OCI-LY3 (cell line): ENCODE results near the gene SVEP1.

Source experiments
- H2AFZ ChIP-seq: fragments of 200-600, 300-600 bp; shearing (Covaris generic); 2 replicates; pipeline ENCODE4 v1.6.0; 2014; ENCODE audit warnings: antibody characterized with exemption, low read depth, low read length
- H3K27ac ChIP-seq: fragments of 200-600, 300-600 bp; sonication (generic); 2 replicates; pipeline ENCODE4 v1.5.1; 2014; ENCODE audit warnings: mild to moderate bottlenecking, low read length, moderate library complexity, mixed read lengths
- H3K27me3 ChIP-seq: fragments of 200-600, 300-600 bp; sonication (generic); 2 replicates; pipeline ENCODE4 v1.6.1; 2014; ENCODE audit warnings: low read depth, low read length, mixed read lengths
- H3K36me3 ChIP-seq: fragments of 200-600, 300-600 bp; sonication (generic); replicated peaks from 2 replicates; pipeline ENCODE3; 2014; ENCODE audit warnings: low read depth, low read length, mixed read lengths
- H3K4me1 ChIP-seq: fragments of 300-600, 200-600 bp; sonication (generic); 2 replicates; pipeline ENCODE4 v1.6.1; 2014; ENCODE audit warnings: low read length, mixed read lengths
- H3K4me2 ChIP-seq: fragments of 200-600, 300-600 bp; sonication (generic); 2 replicates; pipeline ENCODE4 v1.6.1; 2014; ENCODE audit warnings: low read length, mixed read lengths
- H3K4me3 ChIP-seq: fragments of 300-600, 200-600 bp; sonication (generic); 2 replicates; pipeline ENCODE4 v1.5.1; 2014; ENCODE audit warnings: antibody characterized with exemption, mild to moderate bottlenecking, low read length, moderate library complexity
- H3K79me2 ChIP-seq: fragments of 300-600, 200-600 bp; shearing (Covaris generic); 2 replicates; pipeline ENCODE4 v1.6.1; 2014; ENCODE audit warnings: mild to moderate bottlenecking, low read length, mixed read lengths
- H3K9ac ChIP-seq: fragments of 300-600, 200-600 bp; shearing (Covaris generic); 2 replicates; pipeline ENCODE4 v1.6.0; 2014; ENCODE audit warnings: mild to moderate bottlenecking, low read length, moderate library complexity
- H3K9me3 ChIP-seq: fragments of 200-600, 300-600 bp; shearing (Covaris generic); 2 replicates; pipeline ENCODE4 v1.6.1; 2014; ENCODE audit warnings: low read length, mixed read lengths; ENCODE audit not compliant: insufficient read depth
- H4K20me1 ChIP-seq: fragments of 200-600, 300-600 bp; sonication (generic); 2 replicates; pipeline ENCODE4 v1.6.1; 2016; ENCODE audit warnings: low read length, mixed read lengths; ENCODE audit not compliant: insufficient read depth
- CTCF ChIP-seq: fragments of 200-600, 300-600 bp; sonication (generic); IDR thresholded peaks from 2 replicates; pipeline ENCODE4 v1.5.1; 2014; ENCODE audit warnings: antibody characterized with exemption, low read length, low read depth
- EZH2phosphoT487 ChIP-seq: fragments of 200-600 bp; shearing (Covaris generic); IDR thresholded peaks from 2 replicates; pipeline ENCODE4 v1.6.1; 2018; ENCODE audit warnings: antibody characterized with exemption, mixed run types, low read depth

The SVEP1 gene

DNA sequence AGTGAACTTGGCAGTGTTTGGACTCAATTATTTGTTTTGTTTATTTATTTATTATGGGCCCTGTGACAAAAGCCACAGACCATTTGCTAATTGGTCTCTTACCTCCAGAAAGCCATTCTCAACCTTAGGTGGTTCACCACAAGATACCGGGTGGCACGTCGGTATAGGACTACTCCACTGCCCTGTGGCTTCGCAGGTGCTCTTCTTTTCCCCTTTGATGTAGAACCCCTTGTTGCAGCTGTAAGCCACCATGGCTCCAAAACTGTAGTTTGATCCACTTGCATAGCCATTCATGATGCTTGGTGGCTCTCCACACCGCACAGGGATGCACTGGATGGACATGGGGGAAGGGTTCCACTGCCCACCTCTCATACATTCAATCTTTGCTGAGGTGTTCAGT lies 168.6 kb downstream of the SVEP1 start:
- Histone ChIP-seq H2AFZ (no peak overlapping the region), H3K9me3 (no peaks in the 10 kb centered on the region), H3K4me1 (no peaks in the 10 kb centered on the region), H3K36me3 (no peaks in the 10 kb centered on the region), H3K79me2 (no peaks in the 10 kb centered on the region), H3K9ac (no peak overlapping the region), H4K20me1 (no peaks in the 10 kb centered on the region), H3K27ac (no peak overlapping the region), H3K4me3 (no peak overlapping the region), H3K4me2 (no peak overlapping the region), H3K27me3 (no peaks in the 10 kb centered on the region)
- TF ChIP-seq EZH2phosphoT487 (no peak), CTCF (no peak)

GRCh38 chr9:110408598-110408997 lies 170.9 kb downstream of the SVEP1 start:
- H3K9me3 ChIP-seq = no peaks in the 10 kb centered on the region
- no peak overlapping the region for H3K9ac ChIP-seq
- H3K4me2 ChIP-seq = no peak overlapping the region
- no peaks in the 10 kb centered on the region for H3K79me2 ChIP-seq
- no peaks in the 10 kb centered on the region for H4K20me1 ChIP-seq
- no peak overlapping the region for H3K27ac ChIP-seq
- no peaks in the 10 kb centered on the region for H3K4me1 ChIP-seq
- no peak overlapping the region for H2AFZ ChIP-seq
- H3K27me3 ChIP-seq = peaks cover 6% of the 10 kb centered on the region; the same call in 1 of the 2 replicates
- H3K36me3 ChIP-seq = no peaks in the 10 kb centered on the region
- H3K4me3 ChIP-seq = no peak overlapping the region
- no peak for TF ChIP-seq EZH2phosphoT487

DNA sequence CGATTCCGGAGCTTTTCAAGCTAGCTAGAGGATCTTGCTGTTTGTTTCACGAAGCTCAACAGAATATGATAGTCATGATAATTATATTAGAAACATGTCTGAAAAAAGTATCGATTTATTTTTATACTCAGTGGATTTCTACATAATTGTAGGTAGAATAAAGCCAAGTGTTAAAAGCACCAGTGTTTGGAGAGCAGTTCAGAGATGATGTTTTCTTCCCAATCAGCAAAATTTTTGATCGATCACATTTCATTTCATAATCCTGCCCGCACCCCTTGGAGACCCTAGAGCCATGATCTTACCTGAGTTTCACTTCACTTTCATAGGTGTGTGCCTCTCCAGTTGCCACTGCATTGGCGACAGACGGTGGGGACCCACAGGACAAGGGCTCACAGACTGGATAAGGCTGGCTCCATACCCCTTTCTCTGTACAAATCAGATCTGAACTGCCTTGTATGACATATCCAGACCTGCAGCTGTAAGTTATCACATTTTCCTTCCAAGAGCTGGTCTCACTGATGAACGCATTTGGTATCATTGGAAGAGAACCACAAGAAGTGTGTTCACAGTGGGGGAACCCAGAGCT lies 173.6 kb downstream of the SVEP1 start:
- H3K4me2 ChIP-seq = no peak overlapping the region
- no peak overlapping the region for H3K27ac ChIP-seq
- H3K9ac ChIP-seq = no peak overlapping the region
- no peak overlapping the region for H2AFZ ChIP-seq
- peaks cover 6% of the 10 kb centered on the region; the same call in 1 of the 2 replicates for H3K27me3 ChIP-seq
- H3K4me1 ChIP-seq = no peaks in the 10 kb centered on the region
- TF ChIP-seq EZH2phosphoT487 = no peak
- no peak for TF ChIP-seq CTCF
- no peaks in the 10 kb centered on the region for H3K9me3 ChIP-seq
- no peaks in the 10 kb centered on the region for H3K36me3 ChIP-seq
- H3K79me2 ChIP-seq = no peaks in the 10 kb centered on the region
- H4K20me1 ChIP-seq = no peaks in the 10 kb centered on the region
- no peak overlapping the region for H3K4me3 ChIP-seq

GRCh38 chr9:110404473-110404872 lies 175.1 kb downstream of the SVEP1 start:
- H3K4me1 ChIP-seq = no peaks in the 10 kb centered on the region
- H3K4me3 ChIP-seq = no peak overlapping the region
- H3K79me2 ChIP-seq = no peaks in the 10 kb centered on the region
- H3K27me3 ChIP-seq = peaks cover 6% of the 10 kb centered on the region; the same call in 1 of the 2 replicates
- H3K9me3 ChIP-seq = no peaks in the 10 kb centered on the region
- H3K4me2 ChIP-seq = no peak overlapping the region
- H3K9ac ChIP-seq = no peak overlapping the region
- H4K20me1 ChIP-seq = no peaks in the 10 kb centered on the region
- no peak overlapping the region for H3K27ac ChIP-seq
- no peaks in the 10 kb centered on the region for H3K36me3 ChIP-seq
- no peak overlapping the region for H2AFZ ChIP-seq
- no peak for TF ChIP-seq EZH2phosphoT487
- no peak for TF ChIP-seq CTCF
